K562 (cell line): Measurements from ENCODE around the gene ACSL3. TPM values are rescaled to one million over a fixed set of nuclear protein-coding genes. Genes with fewer than 3 reads are reported as not detected.
A peak's percentile ranks its signal among the peaks of the same experiment; 100 is the strongest.

ENCODE experiments used
- CBX5 ChIP-seq: IDR thresholded peaks from 2 replicates; pipeline ENCODE4 v1.6.1; 2014; ENCODE audit warnings: low read depth, borderline replicate concordance
- JUND ChIP-seq, 2 experiments: IDR thresholded peaks; 2 replicates in 1 of 2; 3 replicates in 1 of 2; pipeline ENCODE4 v1.6.1; 2011; ENCODE audit warnings: borderline replicate concordance in 2 of 2, low read depth in 2 of 2, low read length in 2 of 2, improper control_type of control experiment in 1 of 2, missing biosample characterization in 1 of 2, missing genetic modification characterization in 1 of 2, missing genetic modification reagents in 1 of 2
- MYBL2 ChIP-seq, 2 experiments: fragments of 450-650 bp in 1 of 2; sonication (generic) in 1 of 2; formaldehyde crosslinking in 1 of 2; IDR thresholded peaks; 2 replicates each; pipeline versions ENCODE4 v1.6.1 to v1.8.1; 2017 to 2022; ENCODE audit warnings: borderline replicate concordance in 1 of 2, inconsistent platforms in 1 of 2, low read depth in 1 of 2, mild to moderate bottlenecking in 1 of 2, missing genetic modification reagents in 1 of 2, moderate library complexity in 1 of 2
- RUNX1 ChIP-seq: sonication (generic); IDR thresholded peaks from 2 replicates; pipeline ENCODE4 v1.6.1; 2016; ENCODE audit warnings: antibody characterized with exemption, low read depth
- SP1 ChIP-seq: sonication (generic); formaldehyde crosslinking; IDR thresholded peaks from 2 replicates; pipeline ENCODE4 v1.8.1; 2022; ENCODE audit warnings: mild to moderate bottlenecking, missing genetic modification reagents
- STAT5A ChIP-seq: IDR thresholded peaks from 2 replicates; pipeline ENCODE4 v1.6.1; 2012; ENCODE audit warnings: low read length, inconsistent platforms, borderline replicate concordance
- ZNF551 ChIP-seq: fragments of 250-450 bp; sonication (Bioruptor Pico); IDR thresholded peaks from 2 replicates; pipeline ENCODE4 v1.5.0; 2021; ENCODE audit warnings: mild to moderate bottlenecking, moderate library complexity
- ZNF586 ChIP-seq: fragments of 450-650 bp; formaldehyde crosslinking; conservative IDR thresholded peaks from 2 replicates; pipeline ENCODE4 v1.4.0; 2020; ENCODE audit warnings: mild to moderate bottlenecking, moderate library complexity
- polyA plus RNA-seq, 8 experiments: library from polyadenylated mRNA; depleted of rRNA in 4 of 8; stranded (reverse) in 5 of 8; unstranded in 3 of 8; fragments of >200 nt; fragmentation: Nextera tagmentation in 2 of 8; fragmentation: Illumina TruSeq in 1 of 8; extraction: Ambion mirVana in 2 of 8; extraction: Trizol in 1 of 8; gene quantifications; 2 replicates each; pipeline versions ENCODE4 v1.2.1 to v1.2.3, GENCODE V29; 2011 to 2014; ENCODE audit warnings: inconsistent platforms in 1 of 8, missing spikeins in 1 of 8
- total RNA-seq, 7 experiments: library from RNA; depleted of rRNA in 6 of 7; stranded (reverse); fragments of >200 nt in 6 of 7; fragmentation: Illumina TruSeq in 2 of 7; extraction: Trizol in 2 of 7; gene quantifications; 2 replicates each; pipeline versions ENCODE4 v1.2.1 to v1.2.3, GENCODE V29; 2011 to 2021; ENCODE audit warnings: low replicate concordance in 1 of 7
- TF ChIP-seq, protein P1 (sequence below): fragments of 450-650 bp; IDR thresholded peaks from 2 replicates; pipeline ENCODE4 v1.6.1; 2016
- TF ChIP-seq, protein P2 (sequence below): fragments of 450-650 bp; formaldehyde crosslinking; IDR thresholded peaks from 2 replicates; pipeline ENCODE4 v1.4.0; 2022; ENCODE audit warnings: mild to moderate bottlenecking, moderate library complexity
- TF ChIP-seq, protein P3 (sequence below), 2 experiments: fragments of 450-650 bp; IDR thresholded peaks; 2 replicates each; pipeline ENCODE4 v1.6.1; 2016
- TF ChIP-seq, protein P4 (sequence below): fragments of 450-650 bp; IDR thresholded peaks from 2 replicates; pipeline ENCODE4 v1.6.1; 2016; ENCODE audit warnings: antibody characterized with exemption

The ACSL3 gene
- total and polyA plus RNA-seq, 9 of the 15 experiments (the other 6 are each of a cell fraction or from before 2014, with no cell fraction given): 21.3 to 123 (median 85.2) TPM

DNA sequence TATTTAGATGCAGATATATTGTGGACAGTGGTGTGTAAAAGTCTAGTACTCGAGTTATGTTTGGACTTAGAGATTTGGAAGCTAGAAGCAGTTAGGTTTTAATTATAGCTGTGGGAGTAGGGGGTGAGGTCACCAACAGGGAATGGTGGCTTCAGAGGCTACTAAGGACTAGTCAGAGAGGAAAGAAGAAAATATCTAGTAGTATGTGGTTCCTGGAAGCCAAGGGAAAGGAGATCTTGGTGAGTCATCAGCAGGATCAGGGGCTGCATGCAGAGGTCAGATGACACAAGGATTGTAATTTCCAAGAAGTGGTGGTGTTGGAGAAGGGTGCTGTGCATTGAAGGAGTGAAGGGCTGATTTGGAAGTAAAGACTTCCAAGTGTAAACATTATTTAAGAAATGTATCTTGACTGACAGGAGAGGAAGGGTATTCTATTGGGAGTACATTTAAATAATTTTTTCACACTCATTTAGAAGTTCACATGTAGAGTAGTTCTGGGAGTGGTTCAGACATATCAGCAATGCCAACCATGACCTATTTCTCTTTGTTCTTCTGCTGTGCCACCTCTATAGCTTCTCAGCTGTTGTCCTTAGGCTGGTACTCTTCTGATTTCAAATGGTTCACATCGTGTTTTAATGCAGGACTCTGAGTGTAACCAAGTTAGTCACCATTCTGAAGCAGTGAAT is 59.1 kb downstream of the ACSL3 start (continued):
- TF ChIP-seq, protein P1, sequence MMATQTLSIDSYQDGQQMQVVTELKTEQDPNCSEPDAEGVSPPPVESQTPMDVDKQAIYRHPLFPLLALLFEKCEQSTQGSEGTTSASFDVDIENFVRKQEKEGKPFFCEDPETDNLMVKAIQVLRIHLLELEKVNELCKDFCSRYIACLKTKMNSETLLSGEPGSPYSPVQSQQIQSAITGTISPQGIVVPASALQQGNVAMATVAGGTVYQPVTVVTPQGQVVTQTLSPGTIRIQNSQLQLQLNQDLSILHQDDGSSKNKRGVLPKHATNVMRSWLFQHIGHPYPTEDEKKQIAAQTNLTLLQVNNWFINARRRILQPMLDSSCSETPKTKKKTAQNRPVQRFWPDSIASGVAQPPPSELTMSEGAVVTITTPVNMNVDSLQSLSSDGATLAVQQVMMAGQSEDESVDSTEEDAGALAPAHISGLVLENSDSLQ: peak; percentile 63
- TF ChIP-seq JUND (IDR thresholded peaks at IDR 0.05; ENCODE audit: borderline replicate concordance, low read depth, low read length) (peak; percentile 97), JUND (tag; IDR thresholded peaks at IDR 0.05; ENCODE audit: borderline replicate concordance, low read depth, low read length) (peak; percentile 97), RUNX1 (no peak), ZNF551 (CRISPR knock-in tag) (no peak), CBX5 (no peak), MYBL2 (IDR thresholded peaks at IDR 0.05; ENCODE audit: low read depth) (no peak), MYBL2 (CRISPR knock-in tag; IDR thresholded peaks at IDR 0.05; ENCODE audit: borderline replicate concordance) (no peak), ZNF586 (CRISPR knock-in tag) (no peak), STAT5A (peak; percentile 29; the same call in 1 of the 2 replicates), SP1 (CRISPR knock-in tag) (no peak)
- TF ChIP-seq, protein P2, sequence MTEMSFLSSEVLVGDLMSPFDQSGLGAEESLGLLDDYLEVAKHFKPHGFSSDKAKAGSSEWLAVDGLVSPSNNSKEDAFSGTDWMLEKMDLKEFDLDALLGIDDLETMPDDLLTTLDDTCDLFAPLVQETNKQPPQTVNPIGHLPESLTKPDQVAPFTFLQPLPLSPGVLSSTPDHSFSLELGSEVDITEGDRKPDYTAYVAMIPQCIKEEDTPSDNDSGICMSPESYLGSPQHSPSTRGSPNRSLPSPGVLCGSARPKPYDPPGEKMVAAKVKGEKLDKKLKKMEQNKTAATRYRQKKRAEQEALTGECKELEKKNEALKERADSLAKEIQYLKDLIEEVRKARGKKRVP: no peak
- TF ChIP-seq, protein P3, sequence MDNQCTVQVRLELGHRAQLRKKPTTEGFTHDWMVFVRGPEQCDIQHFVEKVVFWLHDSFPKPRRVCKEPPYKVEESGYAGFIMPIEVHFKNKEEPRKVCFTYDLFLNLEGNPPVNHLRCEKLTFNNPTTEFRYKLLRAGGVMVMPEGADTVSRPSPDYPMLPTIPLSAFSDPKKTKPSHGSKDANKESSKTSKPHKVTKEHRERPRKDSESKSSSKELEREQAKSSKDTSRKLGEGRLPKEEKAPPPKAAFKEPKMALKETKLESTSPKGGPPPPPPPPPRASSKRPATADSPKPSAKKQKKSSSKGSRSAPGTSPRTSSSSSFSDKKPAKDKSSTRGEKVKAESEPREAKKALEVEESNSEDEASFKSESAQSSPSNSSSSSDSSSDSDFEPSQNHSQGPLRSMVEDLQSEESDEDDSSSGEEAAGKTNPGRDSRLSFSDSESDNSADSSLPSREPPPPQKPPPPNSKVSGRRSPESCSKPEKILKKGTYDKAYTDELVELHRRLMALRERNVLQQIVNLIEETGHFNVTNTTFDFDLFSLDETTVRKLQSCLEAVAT (IDR thresholded peaks at IDR 0.05): 0 out of 4 replicates have a peak, but pooled peaks of 1 of the 2 experiments have one; percentile 19
- TF ChIP-seq, protein P4, sequence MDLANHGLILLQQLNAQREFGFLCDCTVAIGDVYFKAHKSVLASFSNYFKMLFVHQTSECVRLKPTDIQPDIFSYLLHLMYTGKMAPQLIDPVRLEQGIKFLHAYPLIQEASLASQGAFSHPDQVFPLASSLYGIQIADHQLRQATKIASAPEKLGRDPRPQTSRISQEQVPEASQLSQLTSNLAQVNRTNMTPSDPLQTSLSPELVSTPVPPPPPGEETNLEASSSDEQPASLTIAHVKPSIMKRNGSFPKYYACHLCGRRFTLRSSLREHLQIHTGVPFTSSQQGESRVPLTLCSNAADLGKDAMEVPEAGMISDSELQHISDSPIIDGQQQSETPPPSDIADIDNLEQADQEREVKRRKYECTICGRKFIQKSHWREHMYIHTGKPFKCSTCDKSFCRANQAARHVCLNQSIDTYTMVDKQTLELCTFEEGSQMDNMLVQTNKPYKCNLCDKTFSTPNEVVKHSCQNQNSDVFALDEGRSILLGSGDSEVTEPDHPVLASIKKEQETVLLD: no peak
